Mesendoderm (in vitro differentiated cells): ENCODE results near the gene SLIT3.

ENCODE experiments used
- DNase-seq: peaks from one replicate; pipeline ENCODE4 v3.0.0; 2013
- H2AK5ac ChIP-seq: 2 replicates; pipeline ENCODE4 v1.6.1; 2013; ENCODE audit warnings: low read length, inconsistent platforms
- H2BK120ac ChIP-seq: 2 replicates; pipeline ENCODE4 v1.6.1; 2013; ENCODE audit warnings: low read depth, mild to moderate bottlenecking, low read length, moderate library complexity, mixed read lengths
- H2BK15ac ChIP-seq: replicated peaks from 2 replicates; pipeline ENCODE4 v1.6.1; 2013; ENCODE audit warnings: low read depth, mild to moderate bottlenecking, moderate library complexity
- H2BK5ac ChIP-seq: 2 replicates; pipeline ENCODE4 v1.6.1; 2013; ENCODE audit warnings: low read length, inconsistent platforms
- H3K18ac ChIP-seq: 2 replicates; pipeline ENCODE4 v1.6.1; 2013; ENCODE audit warnings: mild to moderate bottlenecking, low read length, mixed read lengths
- H3K23ac ChIP-seq: one replicate; pipeline ENCODE4 v1.6.1; 2013; ENCODE audit warnings: low read length
- H3K27ac ChIP-seq: 2 replicates; pipeline ENCODE4 v1.5.1; 2013; ENCODE audit warnings: low read depth, mild to moderate bottlenecking, inconsistent platforms, low read length, moderate library complexity
- H3K27me3 ChIP-seq: 2 replicates; pipeline ENCODE4 v1.6.1; 2013; ENCODE audit warnings: low read length, control low read depth, mild to moderate bottlenecking, inconsistent platforms; ENCODE audit not compliant: insufficient read depth, poor library complexity
- H3K36me3 ChIP-seq: 2 replicates; pipeline ENCODE4 v1.6.1; 2013; ENCODE audit warnings: low read length, inconsistent platforms; ENCODE audit not compliant: control insufficient read depth, insufficient read depth
- H3K4ac ChIP-seq: one replicate; pipeline ENCODE4 v1.6.1; 2013; ENCODE audit warnings: low read depth, mild to moderate bottlenecking, low read length, moderate library complexity
- H3K4me1 ChIP-seq: 2 replicates; pipeline ENCODE4 v1.6.1; 2013; ENCODE audit warnings: low read depth, low read length, inconsistent platforms; ENCODE audit not compliant: control insufficient read depth
- H3K4me2 ChIP-seq: 2 replicates; pipeline ENCODE4 v1.6.1; 2013; ENCODE audit warnings: low read length
- H3K4me3 ChIP-seq: 2 replicates; pipeline ENCODE4 v1.5.1; 2013; ENCODE audit warnings: mild to moderate bottlenecking, low read length
- H3K56ac ChIP-seq: one replicate; pipeline ENCODE4 v1.6.1; 2013; ENCODE audit warnings: low read length
- H3K79me1 ChIP-seq: 2 replicates; pipeline ENCODE4 v1.6.1; 2013; ENCODE audit warnings: low read length, inconsistent platforms
- H3K79me2 ChIP-seq: 2 replicates; pipeline ENCODE4 v1.6.1; 2013; ENCODE audit warnings: mild to moderate bottlenecking, low read length; ENCODE audit not compliant: control insufficient read depth, insufficient read depth
- H3K9ac ChIP-seq: 2 replicates; pipeline ENCODE4 v1.6.1; 2013; ENCODE audit warnings: low read length, inconsistent platforms
- H4K5ac ChIP-seq: one replicate; pipeline ENCODE4 v1.6.1; 2013; ENCODE audit warnings: low read length
- H4K8ac ChIP-seq: one replicate; pipeline ENCODE4 v1.6.1; 2013; ENCODE audit warnings: low read depth, mild to moderate bottlenecking, control low read depth, low read length, moderate library complexity
- WGBS: extraction: QIAGEN DNeasy Blood & Tissue Kit; methylation state at CpG from one replicate; pipeline ENCODE4 v1.1.7; 2013; ENCODE audit warnings: low lambda C conversion rate, missing lambda C conversion rate; ENCODE audit not compliant: insufficient coverage; ENCODE audit errors: extremely low coverage; 5-methylcytosine and 5-hydroxymethylcytosine counted together

The SLIT3 gene

GRCh38 chr5:168989731-168990505 lies 311.0 kb downstream of the SLIT3 start:
- H4K5ac ChIP-seq = no peak overlapping the region

GRCh38 chr5:168988699-168989098 lies 312.2 kb downstream of the SLIT3 start:
- Histone ChIP-seq H4K8ac (no peak overlapping the region), H3K4me2 (no peak overlapping the region), H3K9ac (no peak overlapping the region), H3K4me1 (peaks cover 3% of the 10 kb centered on the region), H3K18ac (no peak overlapping the region), H2BK5ac (no peak overlapping the region), H3K27me3 (no peaks in the 10 kb centered on the region), H2AK5ac (no peak overlapping the region), H3K56ac (no peak overlapping the region), H2BK15ac (no peak overlapping the region), H3K79me1 (no peaks in the 10 kb centered on the region), H4K5ac (no peak overlapping the region), H2BK120ac (no peak overlapping the region), H3K4ac (no peak overlapping the region), H3K4me3 (no peak overlapping the region), H3K23ac (no peak overlapping the region), H3K27ac (no peak overlapping the region), H3K36me3 (no peaks in the 10 kb centered on the region), H3K79me2 (no peaks in the 10 kb centered on the region)
- no peak for DNase-seq
- no CpG with 5 or more reads among the region's 2 CpGs for WGBS

More at GRCh38 chr5:168989731-168990505, 311.0 kb downstream of the SLIT3 start:
- Histone ChIP-seq H2AK5ac (no peak overlapping the region), H3K18ac (no peak overlapping the region), H3K4me3 (no peak overlapping the region), H4K8ac (no peak overlapping the region), H3K27ac (no peak overlapping the region), H2BK15ac (no peak overlapping the region), H3K23ac (no peak overlapping the region), H3K27me3 (no peaks in the 10 kb centered on the region), H3K4ac (no peak overlapping the region), H2BK5ac (no peak overlapping the region), H2BK120ac (no peak overlapping the region), H3K56ac (no peak overlapping the region), H3K9ac (no peak overlapping the region), H3K79me2 (no peaks in the 10 kb centered on the region), H3K79me1 (no peaks in the 10 kb centered on the region), H3K4me2 (no peak overlapping the region), H3K36me3 (no peaks in the 10 kb centered on the region), H3K4me1 (peaks cover 3% of the 10 kb centered on the region)
- WGBS = no CpG with 5 or more reads among the region's 8 CpGs
- DNase-seq = no peak

GRCh38 chr5:168987543-168988300 lies 313.2 kb downstream of the SLIT3 start:
- no peak overlapping the region for H3K9ac ChIP-seq
- H3K4ac ChIP-seq = no peak overlapping the region
- H3K36me3 ChIP-seq = no peaks in the 10 kb centered on the region
- H3K27ac ChIP-seq = no peak overlapping the region
- peak; percentile 72 for DNase-seq
- no peaks in the 10 kb centered on the region for H3K27me3 ChIP-seq
- H4K8ac ChIP-seq = no peak overlapping the region
- no peak overlapping the region for H2AK5ac ChIP-seq
- no peaks in the 10 kb centered on the region for H3K79me2 ChIP-seq
- H2BK5ac ChIP-seq = no peak overlapping the region
- no peak overlapping the region for H3K4me2 ChIP-seq
- H2BK15ac ChIP-seq = no peak overlapping the region
- H3K4me1 ChIP-seq = peaks cover 3% of the 10 kb centered on the region
- H4K5ac ChIP-seq = no peak overlapping the region
- WGBS = no CpG with 5 or more reads among the region's 11 CpGs
- no peak overlapping the region for H3K23ac ChIP-seq
- H3K79me1 ChIP-seq = no peaks in the 10 kb centered on the region
- H3K18ac ChIP-seq = no peak overlapping the region
- H2BK120ac ChIP-seq = no peak overlapping the region
- no peak overlapping the region for H3K4me3 ChIP-seq
- H3K56ac ChIP-seq = no peak overlapping the region

GRCh38 chr5:168985454-168985853 lies 315.5 kb downstream of the SLIT3 start:
- Histone ChIP-seq H3K56ac (no peak overlapping the region), H3K79me1 (no peaks in the 10 kb centered on the region), H3K4me3 (no peak overlapping the region), H3K9ac (no peak overlapping the region), H3K27ac (no peak overlapping the region), H3K4ac (no peak overlapping the region), H2BK120ac (no peak overlapping the region), H3K4me1 (peaks cover 3% of the 10 kb centered on the region), H2BK5ac (no peak overlapping the region), H4K5ac (no peak overlapping the region), H3K4me2 (no peak overlapping the region), H3K23ac (no peak overlapping the region), H4K8ac (no peak overlapping the region), H3K27me3 (no peaks in the 10 kb centered on the region), H3K79me2 (no peaks in the 10 kb centered on the region), H2AK5ac (no peak overlapping the region), H3K18ac (no peak overlapping the region), H2BK15ac (no peak overlapping the region), H3K36me3 (no peaks in the 10 kb centered on the region)
- WGBS = no CpG with 5 or more reads among the region's 5 CpGs
- DNase-seq = peak; percentile 45

- H3K23ac ChIP-seq = no peak overlapping the region
- no peak overlapping the region for H4K8ac ChIP-seq
- no peak overlapping the region for H3K18ac ChIP-seq
- no peak overlapping the region for H3K27ac ChIP-seq
- H2BK120ac ChIP-seq = no peak overlapping the region
- H3K27me3 ChIP-seq = no peaks in the 10 kb centered on the region
- H3K4ac ChIP-seq = no peak overlapping the region
- no peak overlapping the region for H3K9ac ChIP-seq
- H3K4me1 ChIP-seq = peaks cover 3% of the 10 kb centered on the region
- H3K4me2 ChIP-seq = no peak overlapping the region
- H2BK15ac ChIP-seq = no peak overlapping the region
- no CpG with 5 or more reads among the region's 5 CpGs for WGBS
- H4K5ac ChIP-seq = no peak overlapping the region
- H2BK5ac ChIP-seq = no peak overlapping the region
- no peaks in the 10 kb centered on the region for H3K79me1 ChIP-seq
- peak; percentile 52 for DNase-seq
- H3K56ac ChIP-seq = no peak overlapping the region
- H3K36me3 ChIP-seq = no peaks in the 10 kb centered on the region
- no peak overlapping the region for H2AK5ac ChIP-seq
- no peaks in the 10 kb centered on the region for H3K79me2 ChIP-seq
- H3K4me3 ChIP-seq = no peak overlapping the region
Observed at GRCh38 chr5:168984135-168984675, 316.7 kb downstream of the SLIT3 start.
